DND-41 (cell line): ENCODE results near the gene TTC33.
A peak's percentile ranks its signal among the peaks of the same experiment; 100 is the strongest.

ENCODE experiments used
- ATAC-seq: fragments of 200-7000 bp; cut with Tn5 transposase; 3 replicates; pipeline ENCODE4 v1.9.1; 2021; ENCODE audit warnings: low read depth; ENCODE audit not compliant: insufficient read depth
- DNase-seq: peaks from one replicate; pipeline ENCODE4 v3.0.0-alpha.2; 2020
- H2AFZ ChIP-seq: 2 replicates; pipeline ENCODE4 v1.6.0; 2012; ENCODE audit warnings: low read depth, low read length
- H3K27ac ChIP-seq: 2 replicates; pipeline ENCODE4 v1.5.1; 2012; ENCODE audit warnings: low read length, inconsistent platforms
- H3K27me3 ChIP-seq: fragments of 200-600 bp; sonication (generic); 2 replicates; pipeline ENCODE4 v1.6.0; 2012; ENCODE audit warnings: low read length, mild to moderate bottlenecking, inconsistent platforms; ENCODE audit not compliant: insufficient read depth, poor library complexity
- H3K36me3 ChIP-seq: 2 replicates; pipeline ENCODE4 v1.5.1; 2012; ENCODE audit warnings: low read length, inconsistent platforms; ENCODE audit not compliant: insufficient read depth
- H3K4me1 ChIP-seq: 2 replicates; pipeline ENCODE4 v1.5.1; 2012; ENCODE audit warnings: mild to moderate bottlenecking, low read length; ENCODE audit not compliant: insufficient read depth
- H3K4me2 ChIP-seq: 2 replicates; pipeline ENCODE4 v1.6.0; 2012; ENCODE audit warnings: mild to moderate bottlenecking, moderate library complexity, low read length, inconsistent platforms; ENCODE audit not compliant: insufficient read depth
- H3K4me3 ChIP-seq, 2 experiments: fragments of 200-600 bp in 1 of 2; shearing (Covaris generic) in 1 of 2; 2 replicates each; pipeline ENCODE4 v1.5.1; 2012 to 2016; ENCODE audit warnings: inconsistent platforms in 2 of 2, low read length in 2 of 2, mild to moderate bottlenecking in 2 of 2, low read depth in 1 of 2, moderate library complexity in 1 of 2
- H3K79me2 ChIP-seq: 2 replicates; pipeline ENCODE4 v1.6.0; 2012; ENCODE audit warnings: low read length, inconsistent platforms; ENCODE audit not compliant: insufficient read depth
- H3K9ac ChIP-seq: 2 replicates; pipeline ENCODE4 v1.6.0; 2012; ENCODE audit warnings: low read depth, mild to moderate bottlenecking, inconsistent platforms, low read length, moderate library complexity
- H3K9me3 ChIP-seq: 2 replicates; pipeline ENCODE4 v1.5.1; 2012; ENCODE audit warnings: low read length, moderate library complexity, mild to moderate bottlenecking, inconsistent platforms; ENCODE audit not compliant: insufficient read depth, severe bottlenecking
- H4K20me1 ChIP-seq: 2 replicates; pipeline ENCODE4 v1.6.0; 2012; ENCODE audit warnings: low read length; ENCODE audit not compliant: insufficient read depth
- CTCF ChIP-seq: IDR thresholded peaks from 2 replicates; pipeline ENCODE4 v1.5.1; 2012; ENCODE audit warnings: borderline replicate concordance, low read length, moderate library complexity, mild to moderate bottlenecking; ENCODE audit not compliant: poor library complexity, severe bottlenecking; ENCODE audit errors: extremely low read depth
- EZH2 ChIP-seq: IDR thresholded peaks from 3 replicates; pipeline ENCODE4 v1.6.1; 2012; ENCODE audit warnings: borderline replicate concordance, low read depth, mild to moderate bottlenecking, moderate library complexity, low read length, inconsistent platforms; ENCODE audit not compliant: severe bottlenecking

Gene TTC33

DNA sequence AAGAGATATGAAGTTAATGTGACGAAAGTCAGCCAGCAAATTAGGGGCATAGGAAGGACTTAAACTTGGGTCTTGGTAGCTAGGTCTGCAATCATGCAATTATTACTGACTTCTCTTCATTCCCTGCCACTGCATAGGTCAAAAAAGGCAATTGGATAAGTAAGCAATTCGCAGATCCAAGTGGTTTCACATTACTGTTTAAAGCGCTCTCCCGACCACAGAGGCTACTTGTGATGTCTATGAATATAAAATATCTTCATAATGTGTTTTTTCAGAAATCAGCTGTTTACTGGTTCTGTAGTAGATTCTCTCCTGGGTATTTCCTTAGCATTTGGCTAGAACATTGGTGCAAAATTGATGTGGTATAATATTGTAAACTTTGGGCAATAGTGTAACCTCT lies 250.7 kb downstream of the TTC33 start:
- H3K9me3 ChIP-seq: no peaks in the 10 kb centered on the region
- H2AFZ ChIP-seq: no peak overlapping the region
- H3K4me3 ChIP-seq: no peak overlapping the region
- H3K36me3 ChIP-seq: no peaks in the 10 kb centered on the region
- ATAC-seq (no peak), DNase-seq (no peak)
- H3K27me3 ChIP-seq: no peaks in the 10 kb centered on the region
- no peaks in the 10 kb centered on the region for H3K79me2 ChIP-seq
- no peak overlapping the region for H3K27ac ChIP-seq
- peaks cover 45% of the 10 kb centered on the region for H3K4me1 ChIP-seq
- H3K9ac ChIP-seq: no peak overlapping the region
- no peak overlapping the region for H3K4me2 ChIP-seq
- TF ChIP-seq CTCF: no peak
- H4K20me1 ChIP-seq: no peaks in the 10 kb centered on the region

DNA sequence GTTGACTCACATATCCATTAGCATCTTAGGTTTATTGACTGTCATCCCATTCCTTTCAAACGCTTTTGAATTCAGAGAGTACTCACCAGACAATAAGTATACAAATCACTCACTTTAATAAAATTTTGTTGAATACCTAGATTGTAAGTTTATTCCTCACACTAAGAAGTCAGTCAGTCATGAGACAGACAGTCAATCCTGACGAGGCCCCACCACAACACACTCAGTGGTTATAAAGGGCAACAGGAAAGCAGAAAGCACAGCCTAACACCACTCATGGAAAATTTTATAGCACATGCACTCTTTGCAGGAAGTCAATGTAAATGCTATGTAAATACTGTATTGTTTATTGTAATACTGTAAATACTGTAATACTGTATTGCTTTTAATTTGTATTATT lies 252.3 kb downstream of the TTC33 start:
- H3K9me3 ChIP-seq: no peaks in the 10 kb centered on the region
- ATAC-seq: peak; percentile 78
- peak overlapping the region; percentile 20 for H3K27ac ChIP-seq

DNA sequence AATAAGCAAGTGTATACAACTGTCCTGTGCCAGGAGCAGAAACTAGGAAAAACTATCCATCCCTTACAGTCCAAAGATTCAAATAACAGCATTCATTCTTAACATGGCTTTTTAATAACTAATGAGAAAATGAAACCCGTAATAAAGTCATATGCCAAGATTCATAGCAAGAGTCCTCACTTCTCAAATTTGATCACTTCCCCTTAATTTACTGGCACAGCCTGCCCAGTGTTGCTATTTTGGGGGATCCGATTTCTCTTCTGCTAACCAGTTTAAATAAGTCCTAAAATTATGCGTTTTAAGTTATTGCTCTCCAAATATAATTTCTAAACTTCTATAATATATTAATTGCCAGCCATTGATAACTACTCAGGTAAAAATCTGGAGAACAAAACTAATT lies 253.0 kb downstream of the TTC33 start:
- Histone ChIP-seq H3K4me2 (no peak overlapping the region), H3K4me3 (no peak overlapping the region), H3K9me3 (no peaks in the 10 kb centered on the region), H3K4me1 (peaks cover 53% of the 10 kb centered on the region), H3K9ac (no peak overlapping the region), H3K27ac (no peak overlapping the region), H3K79me2 (no peaks in the 10 kb centered on the region), H3K27me3 (no peaks in the 10 kb centered on the region), H4K20me1 (no peaks in the 10 kb centered on the region), H2AFZ (no peak overlapping the region), H3K36me3 (no peaks in the 10 kb centered on the region)
- no peak for TF ChIP-seq CTCF
- no peak for TF ChIP-seq EZH2
- no peak for DNase-seq
- ATAC-seq: no peak

More for the DNA sequence above, 252.3 kb downstream of the TTC33 start:
- no peak for TF ChIP-seq CTCF
- no peak for TF ChIP-seq EZH2
- no peak overlapping the region for H3K9ac ChIP-seq
- no peak overlapping the region for H2AFZ ChIP-seq
- no peak overlapping the region for H3K4me3 ChIP-seq
- no peaks in the 10 kb centered on the region for H3K79me2 ChIP-seq
- no peaks in the 10 kb centered on the region for H3K27me3 ChIP-seq
- H3K4me1 ChIP-seq: peaks cover 54% of the 10 kb centered on the region
- H4K20me1 ChIP-seq: no peaks in the 10 kb centered on the region
- no peaks in the 10 kb centered on the region for H3K36me3 ChIP-seq
- no peak overlapping the region for H3K4me2 ChIP-seq
- DNase-seq: peak; percentile 51
